ENCODE measurements around the gene FAAP20. TPM values are rescaled to one million over a fixed set of nuclear protein-coding genes. Genes with fewer than 3 reads are reported as not detected.

The FAAP20 gene
- total and polyA plus RNA-seq, 9 donors, result 17.0 to 56.4 (median 45.2) TPM

- H3K27me3 ChIP-seq (ENCODE audit: control insufficient read depth, insufficient read depth, low read length), result no peaks in the 10 kb centered on the region
These were observed 15.7 kb downstream of the FAAP20 start for GRCh38 chr1:2178875-2179274.

DNA sequence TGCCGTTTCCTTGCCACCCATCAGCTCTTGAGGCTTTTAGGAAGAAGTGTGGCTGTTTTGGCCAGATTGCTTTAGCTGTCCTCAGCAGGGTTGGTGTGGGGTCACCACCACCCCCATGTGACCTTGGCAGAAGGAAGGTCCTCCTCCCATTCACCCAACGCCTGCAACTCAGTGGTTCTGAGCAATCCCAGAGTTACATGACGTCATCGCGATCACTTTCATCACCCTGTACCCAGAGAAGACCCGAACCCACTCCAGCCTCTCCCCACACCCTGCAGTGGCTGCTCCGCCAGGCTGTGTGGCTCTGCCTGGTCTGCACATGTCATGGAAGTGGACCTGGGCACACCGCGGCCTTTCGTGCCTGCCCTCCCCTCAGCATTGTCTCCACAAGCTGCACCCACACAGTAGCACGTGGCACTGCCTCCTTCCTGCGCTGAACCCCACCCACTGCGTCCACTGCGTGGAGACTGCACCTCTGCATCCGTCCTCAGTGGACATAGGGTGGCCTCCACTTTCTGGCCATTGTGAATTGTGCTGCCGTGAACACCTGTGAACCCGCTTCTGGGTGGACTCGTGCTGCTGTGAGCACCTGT is 16.5 kb downstream of the FAAP20 start:
- no peaks in the 10 kb centered on the region for H3K9me3 ChIP-seq (replicated peaks; ENCODE audit: control insufficient read depth, low read depth, low read length)
- no peaks in the 10 kb centered on the region for H3K27me3 ChIP-seq (ENCODE audit: control insufficient read depth, insufficient read depth, low read length)
- H3K36me3 ChIP-seq (ENCODE audit: control insufficient read depth, insufficient read depth, low read length), result no peaks in the 10 kb centered on the region
- no peak for DNase-seq
- no peak overlapping the region for H3K27ac ChIP-seq (ENCODE audit: low read length)
- H3K4me3 ChIP-seq (ENCODE audit: low read length), result no peak overlapping the region
- WGBS (ENCODE audit: insufficient coverage), result 88% methylated on average over 17 of the region's 18 CpGs
- peaks cover 26% of the 10 kb centered on the region for H3K4me1 ChIP-seq (ENCODE audit: control insufficient read depth, insufficient read depth, low read length)

More at GRCh38 chr1:2178875-2179274, 15.7 kb downstream of the FAAP20 start:
- WGBS (ENCODE audit: insufficient coverage), result 83% methylated on average over 6 of the region's 16 CpGs
- H3K36me3 ChIP-seq (ENCODE audit: control insufficient read depth, insufficient read depth, low read length), result peaks cover 4% of the 10 kb centered on the region
- H3K27ac ChIP-seq (ENCODE audit: low read length), result no peak overlapping the region
- H3K4me1 ChIP-seq (ENCODE audit: control insufficient read depth, insufficient read depth, low read length), result peaks cover 26% of the 10 kb centered on the region
- H3K4me3 ChIP-seq (ENCODE audit: low read length), result no peak overlapping the region
- H3K9me3 ChIP-seq (replicated peaks; ENCODE audit: control insufficient read depth, low read depth, low read length), result no peaks in the 10 kb centered on the region
- DNase-seq, result no peak

DNA sequence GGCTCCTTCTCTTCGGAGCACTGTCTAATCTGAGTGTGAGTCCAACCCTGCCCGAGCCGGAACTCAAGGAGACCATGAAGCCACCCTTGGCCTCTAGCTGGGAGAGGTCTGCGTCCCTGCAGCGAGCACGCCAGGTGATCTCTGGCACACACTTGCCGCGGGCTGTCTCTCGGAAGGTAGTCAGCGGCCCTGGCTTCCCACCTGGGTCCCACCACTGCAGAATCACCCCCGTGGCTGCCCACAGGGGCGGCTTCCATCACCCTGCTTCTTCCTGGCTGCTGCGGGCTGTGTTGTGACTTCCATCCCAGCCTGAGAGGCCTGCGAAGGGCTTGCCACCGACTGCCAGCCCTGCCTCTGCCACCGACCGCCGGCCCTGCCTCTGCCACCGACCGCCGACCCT is 17.0 kb downstream of the FAAP20 start:
- no peak for DNase-seq
- Histone ChIP-seq H3K4me3 (ENCODE audit: low read length) (no peak overlapping the region), H3K4me1 (ENCODE audit: control insufficient read depth, insufficient read depth, low read length) (peaks cover 26% of the 10 kb centered on the region), H3K36me3 (ENCODE audit: control insufficient read depth, insufficient read depth, low read length) (no peaks in the 10 kb centered on the region), H3K27me3 (ENCODE audit: control insufficient read depth, insufficient read depth, low read length) (no peaks in the 10 kb centered on the region), H3K9me3 (replicated peaks; ENCODE audit: control insufficient read depth, low read depth, low read length) (no peaks in the 10 kb centered on the region), H3K27ac (ENCODE audit: low read length) (no peak overlapping the region)
- WGBS (ENCODE audit: insufficient coverage), result 92% methylated on average over 16 of the region's 21 CpGs

DNA sequence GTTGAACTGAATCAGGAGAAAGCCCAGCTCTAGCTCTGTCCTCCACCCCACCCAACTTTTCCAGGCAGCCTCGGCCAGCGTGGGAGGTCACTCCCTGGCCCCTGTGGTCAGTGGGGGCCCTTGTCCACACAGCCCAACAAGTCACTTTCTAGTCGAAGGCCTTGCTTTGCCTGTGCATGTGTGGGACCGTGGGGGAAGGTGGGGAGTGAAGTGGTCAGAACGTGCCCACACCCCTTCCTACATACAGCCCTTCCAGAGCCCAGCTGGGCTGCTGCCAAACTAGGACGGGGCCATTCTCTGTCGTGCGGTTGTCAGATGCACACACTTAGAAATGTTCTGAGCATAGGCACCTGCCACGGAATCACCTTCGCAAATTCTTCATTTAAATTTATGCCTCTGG is 18.0 kb downstream of the FAAP20 start:
- Histone ChIP-seq H3K27ac (ENCODE audit: low read length) (no peak overlapping the region), H3K27me3 (ENCODE audit: control insufficient read depth, insufficient read depth, low read length) (no peaks in the 10 kb centered on the region), H3K4me1 (ENCODE audit: control insufficient read depth, insufficient read depth, low read length) (peaks cover 26% of the 10 kb centered on the region), H3K9me3 (replicated peaks; ENCODE audit: control insufficient read depth, low read depth, low read length) (no peaks in the 10 kb centered on the region), H3K36me3 (ENCODE audit: control insufficient read depth, insufficient read depth, low read length) (no peaks in the 10 kb centered on the region), H3K4me3 (ENCODE audit: low read length) (no peak overlapping the region)
- no peak for DNase-seq
- 64% methylated on average over 3 of the region's 10 CpGs for WGBS (ENCODE audit: insufficient coverage)

DNA sequence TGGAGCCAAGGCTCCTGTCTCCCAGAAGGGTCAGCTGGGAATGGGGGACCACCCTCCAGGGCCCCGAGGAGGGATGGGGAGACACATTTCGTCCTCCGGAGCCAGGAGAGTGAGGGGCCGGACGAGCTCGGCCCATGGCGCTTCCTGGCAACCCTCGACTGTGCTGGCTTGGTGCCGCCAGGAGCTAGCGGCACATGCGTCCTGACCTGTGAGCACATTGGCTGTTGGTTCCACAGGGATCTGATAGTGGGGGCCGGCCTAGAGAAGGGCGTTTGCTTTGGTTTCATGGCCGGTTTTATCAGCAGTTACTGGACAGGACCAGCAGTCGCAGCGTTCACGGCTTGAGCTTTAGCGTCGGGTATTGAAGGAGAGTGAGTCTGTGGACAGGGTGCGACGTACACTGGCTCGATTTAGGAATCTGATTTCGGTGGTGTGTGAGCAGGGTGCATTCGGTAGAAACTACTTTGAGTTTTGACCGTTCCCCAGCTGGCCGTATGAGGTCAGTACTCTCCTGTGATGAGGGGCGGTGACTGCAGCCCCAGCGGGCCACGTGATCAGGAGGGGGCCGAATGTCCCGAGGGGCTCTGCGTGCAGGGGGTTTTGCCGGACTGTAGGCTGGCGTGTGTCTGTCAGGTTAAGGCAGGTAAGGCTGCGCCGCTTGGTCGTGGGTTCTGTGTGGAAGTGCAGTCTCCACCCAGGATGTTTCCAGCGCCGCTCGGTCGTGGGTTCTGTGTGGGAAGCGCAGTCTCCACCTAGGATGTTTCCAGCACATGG is 18.7 kb downstream of the FAAP20 start:
- Histone ChIP-seq H3K4me3 (ENCODE audit: low read length) (no peak overlapping the region), H3K4me1 (ENCODE audit: control insufficient read depth, insufficient read depth, low read length) (peaks cover 26% of the 10 kb centered on the region), H3K36me3 (ENCODE audit: control insufficient read depth, insufficient read depth, low read length) (no peaks in the 10 kb centered on the region), H3K9me3 (replicated peaks; ENCODE audit: control insufficient read depth, low read depth, low read length) (no peaks in the 10 kb centered on the region), H3K27ac (ENCODE audit: low read length) (no peak overlapping the region), H3K27me3 (ENCODE audit: control insufficient read depth, insufficient read depth, low read length) (no peaks in the 10 kb centered on the region)
- DNase-seq, result no peak
- 80% methylated on average over 39 of the region's 42 CpGs for WGBS (ENCODE audit: insufficient coverage)

DNA sequence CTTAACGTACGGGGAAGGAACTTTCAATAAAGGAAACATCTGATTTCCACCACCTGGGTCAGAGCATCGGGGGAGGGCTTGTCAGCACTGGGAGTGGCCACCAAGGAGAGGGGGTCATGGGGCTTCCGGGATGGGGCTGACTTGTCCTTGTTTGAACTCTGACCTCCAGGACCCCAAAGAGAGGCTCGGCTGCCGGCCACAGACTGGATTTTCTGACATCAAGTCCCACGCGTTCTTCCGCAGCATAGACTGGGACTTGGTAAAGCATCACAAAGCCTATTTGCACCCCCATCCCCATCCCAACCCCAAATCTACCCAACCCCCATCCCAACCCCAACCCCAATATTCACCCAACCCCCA is 19.5 kb downstream of the FAAP20 start:
- peak overlapping the region; percentile 20 for H3K27ac ChIP-seq (ENCODE audit: low read length)
- H3K4me1 ChIP-seq (ENCODE audit: control insufficient read depth, insufficient read depth, low read length), result peaks cover 23% of the 10 kb centered on the region
- no peaks in the 10 kb centered on the region for H3K9me3 ChIP-seq (replicated peaks; ENCODE audit: control insufficient read depth, low read depth, low read length)
- no peaks in the 10 kb centered on the region for H3K36me3 ChIP-seq (ENCODE audit: control insufficient read depth, insufficient read depth, low read length)
- H3K27me3 ChIP-seq (ENCODE audit: control insufficient read depth, insufficient read depth, low read length), result no peaks in the 10 kb centered on the region
- WGBS (ENCODE audit: insufficient coverage), result 68% methylated on average over 7 of the region's 9 CpGs
- DNase-seq, result no peak
- no peak overlapping the region for H3K4me3 ChIP-seq (ENCODE audit: low read length)

DNA sequence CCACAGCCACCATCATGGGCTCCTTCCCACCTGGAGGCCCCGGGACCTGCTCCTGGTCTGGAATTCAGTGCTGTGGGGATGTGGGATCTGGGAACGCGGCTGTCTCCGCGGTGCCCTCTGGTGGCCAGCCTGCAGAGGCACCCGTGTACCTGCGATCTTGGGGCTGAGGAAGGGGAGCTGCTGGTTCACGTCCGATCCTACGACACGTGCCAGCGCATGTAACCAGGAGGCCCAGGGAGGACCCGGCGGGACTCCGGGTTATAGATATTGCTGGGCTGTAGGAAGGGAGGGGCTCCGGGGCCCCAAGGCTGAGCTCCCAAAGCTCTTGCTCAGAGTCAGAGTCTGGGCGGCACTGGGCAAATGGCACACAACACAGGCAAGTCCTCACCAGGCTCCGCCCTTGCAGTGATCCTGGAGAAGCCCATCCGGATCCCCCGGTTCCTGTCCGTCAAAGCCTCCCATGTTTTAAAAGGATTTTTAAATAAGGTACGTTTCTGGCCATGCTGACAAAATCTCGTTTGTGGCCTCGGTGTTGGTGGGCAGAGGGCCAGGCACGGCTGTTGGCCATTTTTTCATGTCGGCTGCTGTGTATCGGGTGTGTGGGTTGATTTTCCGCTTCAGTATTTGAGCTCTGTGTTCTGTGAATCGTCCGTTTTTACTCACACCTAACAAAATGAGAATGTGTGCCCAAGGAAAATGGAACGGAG is 20.1 kb downstream of the FAAP20 start:
- peak overlapping the region; percentile 24 for H3K4me3 ChIP-seq (ENCODE audit: low read length)
- peak overlapping the region; percentile 20 for H3K27ac ChIP-seq (ENCODE audit: low read length)
- peak; percentile 76 for DNase-seq
- WGBS (ENCODE audit: insufficient coverage), result 10% methylated on average over 19 of the region's 31 CpGs
- no peaks in the 10 kb centered on the region for H3K9me3 ChIP-seq (replicated peaks; ENCODE audit: control insufficient read depth, low read depth, low read length)
- H3K36me3 ChIP-seq (ENCODE audit: control insufficient read depth, insufficient read depth, low read length), result no peaks in the 10 kb centered on the region
- peaks cover 18% of the 10 kb centered on the region for H3K4me1 ChIP-seq (ENCODE audit: control insufficient read depth, insufficient read depth, low read length)
- no peaks in the 10 kb centered on the region for H3K27me3 ChIP-seq (ENCODE audit: control insufficient read depth, insufficient read depth, low read length)

GRCh38 chr1:2173546-2174347 is 20.8 kb downstream of the FAAP20 start:
- Histone ChIP-seq H3K36me3 (ENCODE audit: control insufficient read depth, insufficient read depth, low read length) (no peaks in the 10 kb centered on the region), H3K27ac (ENCODE audit: low read length) (no peak overlapping the region), H3K4me1 (ENCODE audit: control insufficient read depth, insufficient read depth, low read length) (peaks cover 10% of the 10 kb centered on the region), H3K9me3 (replicated peaks; ENCODE audit: control insufficient read depth, low read depth, low read length) (no peaks in the 10 kb centered on the region), H3K4me3 (ENCODE audit: low read length) (no peak overlapping the region), H3K27me3 (ENCODE audit: control insufficient read depth, insufficient read depth, low read length) (no peaks in the 10 kb centered on the region)
- DNase-seq, result no peak
- 75% methylated on average over 25 of the region's 37 CpGs for WGBS (ENCODE audit: insufficient coverage)

DNA sequence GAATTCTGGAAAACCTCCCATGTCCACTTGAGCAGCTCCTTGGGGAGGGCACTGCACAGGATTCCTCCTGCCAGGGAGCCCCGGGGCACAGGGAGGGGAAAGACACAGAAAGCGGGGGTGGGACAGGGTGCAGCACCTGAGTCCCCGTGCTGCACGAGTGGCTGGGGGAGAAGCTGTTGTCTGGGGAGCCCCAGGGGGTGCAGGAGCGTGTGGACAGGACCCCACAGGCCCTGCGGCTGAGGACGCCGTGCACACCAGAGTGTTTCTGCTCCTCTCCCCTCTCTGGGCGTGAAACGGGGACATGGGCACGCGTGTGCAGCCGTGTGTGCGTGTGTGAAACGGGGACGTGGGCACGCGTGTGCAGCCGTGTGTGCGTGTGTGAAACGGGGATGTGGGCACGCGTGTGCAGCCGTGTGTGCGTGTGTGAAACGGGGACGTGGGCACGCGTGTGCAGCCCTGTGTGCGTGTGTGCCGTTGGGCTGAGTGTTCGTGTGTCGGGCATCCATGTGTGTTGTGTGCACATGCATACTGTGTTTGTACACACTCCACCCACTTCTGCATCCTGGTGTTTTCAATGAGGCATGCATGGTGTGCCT is 21.9 kb downstream of the FAAP20 start:
- Histone ChIP-seq H3K4me3 (ENCODE audit: low read length) (no peak overlapping the region), H3K4me1 (ENCODE audit: control insufficient read depth, insufficient read depth, low read length) (peaks cover 10% of the 10 kb centered on the region), H3K27me3 (ENCODE audit: control insufficient read depth, insufficient read depth, low read length) (no peaks in the 10 kb centered on the region), H3K27ac (ENCODE audit: low read length) (no peak overlapping the region), H3K9me3 (replicated peaks; ENCODE audit: control insufficient read depth, low read depth, low read length) (no peaks in the 10 kb centered on the region), H3K36me3 (ENCODE audit: control insufficient read depth, insufficient read depth, low read length) (no peaks in the 10 kb centered on the region)
- DNase-seq, result no peak
- 95% methylated on average over 25 of the region's 33 CpGs for WGBS (ENCODE audit: insufficient coverage)

Data from muscle of leg (tissue), 11 donors.